ENCODE results near the gene LYZL4. TPM values are rescaled to one million over a fixed set of nuclear protein-coding genes. Genes with fewer than 3 reads are reported as not detected.

Gene LYZL4
- total and polyA plus RNA-seq, 2 of the 13 experiments (the other 11 are each of a cell fraction or from before 2014, with no cell fraction given) = not detected

DNA sequence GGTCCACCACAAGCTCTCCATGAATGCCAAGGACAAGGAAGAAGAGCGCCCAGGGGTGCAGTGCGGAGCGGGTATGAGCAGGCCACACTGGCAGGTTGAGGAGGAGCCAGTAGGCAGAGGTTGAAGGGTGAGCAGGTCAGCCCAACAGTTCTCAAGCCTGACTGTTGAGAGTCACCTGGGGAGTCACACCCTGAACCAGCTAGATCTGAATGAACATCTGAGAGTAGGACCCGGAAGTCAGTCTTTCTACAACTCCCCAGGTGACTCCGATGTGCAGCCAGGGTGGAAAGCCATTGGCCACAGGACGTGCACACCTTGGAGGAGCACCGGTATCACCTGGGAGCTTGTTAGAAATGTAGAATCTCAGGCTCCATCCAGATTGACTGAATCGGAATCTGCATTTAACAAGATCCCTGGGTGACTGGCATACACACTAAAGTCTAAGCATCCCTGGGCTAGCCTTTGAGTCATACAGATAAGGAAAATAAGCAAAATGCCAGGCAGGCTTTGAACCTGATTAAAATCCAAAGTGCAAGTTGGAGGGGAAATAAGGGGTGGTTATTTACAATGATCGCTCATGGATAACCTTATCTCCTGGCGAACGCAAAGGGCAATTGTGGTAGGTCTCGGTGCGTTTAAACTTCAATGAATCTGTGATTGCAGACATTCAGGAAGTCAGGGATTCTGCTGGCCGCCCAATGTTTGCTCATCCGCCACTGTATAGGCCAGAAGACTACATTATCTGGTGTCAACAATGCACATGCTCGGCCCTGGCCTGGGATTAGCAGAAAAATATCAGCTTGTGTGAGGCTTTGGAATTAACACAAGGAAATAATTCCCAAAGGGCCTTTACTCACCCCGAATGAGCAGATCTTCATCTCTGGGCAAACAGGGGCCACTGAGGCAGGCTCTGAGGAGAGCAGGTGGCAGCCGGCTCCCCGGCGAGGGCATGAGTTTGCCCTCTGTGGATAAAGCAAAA, 11.7 kb upstream of the LYZL4 start (continued):
- no peak for TF ChIP-seq ZSCAN30 (CRISPR knock-in tag; IDR thresholded peaks at IDR 0.05)
- TF ChIP-seq, protein P1, sequence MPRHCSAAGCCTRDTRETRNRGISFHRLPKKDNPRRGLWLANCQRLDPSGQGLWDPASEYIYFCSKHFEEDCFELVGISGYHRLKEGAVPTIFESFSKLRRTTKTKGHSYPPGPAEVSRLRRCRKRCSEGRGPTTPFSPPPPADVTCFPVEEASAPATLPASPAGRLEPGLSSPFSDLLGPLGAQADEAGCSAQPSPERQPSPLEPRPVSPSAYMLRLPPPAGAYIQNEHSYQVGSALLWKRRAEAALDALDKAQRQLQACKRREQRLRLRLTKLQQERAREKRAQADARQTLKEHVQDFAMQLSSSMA (CRISPR knock-in tag; IDR thresholded peaks at IDR 0.05) = no peak
- 0 out of 2 replicates have a peak, but pooled peaks have one; percentile 41 for TF ChIP-seq ZFP82 (CRISPR knock-in tag; IDR thresholded peaks at IDR 0.05; ENCODE audit: borderline replicate concordance)
- no peak for TF ChIP-seq ATAD3A (CRISPR knock-in tag; IDR thresholded peaks at IDR 0.05)
- TF ChIP-seq ONECUT2 (CRISPR knock-in tag; IDR thresholded peaks at IDR 0.05) = no peak
- 0 out of 2 replicates have a peak, but pooled peaks have one; percentile 23 for TF ChIP-seq SATB2 (CRISPR knock-in tag; IDR thresholded peaks at IDR 0.05)
- TF ChIP-seq ZBTB43 (CRISPR knock-in tag; conservative IDR thresholded peaks at IDR 0.05) = peak; percentile 75
- TF ChIP-seq ZNF274 (CRISPR knock-in tag; IDR thresholded peaks at IDR 0.05) = no peak
- TF ChIP-seq, protein P2, sequence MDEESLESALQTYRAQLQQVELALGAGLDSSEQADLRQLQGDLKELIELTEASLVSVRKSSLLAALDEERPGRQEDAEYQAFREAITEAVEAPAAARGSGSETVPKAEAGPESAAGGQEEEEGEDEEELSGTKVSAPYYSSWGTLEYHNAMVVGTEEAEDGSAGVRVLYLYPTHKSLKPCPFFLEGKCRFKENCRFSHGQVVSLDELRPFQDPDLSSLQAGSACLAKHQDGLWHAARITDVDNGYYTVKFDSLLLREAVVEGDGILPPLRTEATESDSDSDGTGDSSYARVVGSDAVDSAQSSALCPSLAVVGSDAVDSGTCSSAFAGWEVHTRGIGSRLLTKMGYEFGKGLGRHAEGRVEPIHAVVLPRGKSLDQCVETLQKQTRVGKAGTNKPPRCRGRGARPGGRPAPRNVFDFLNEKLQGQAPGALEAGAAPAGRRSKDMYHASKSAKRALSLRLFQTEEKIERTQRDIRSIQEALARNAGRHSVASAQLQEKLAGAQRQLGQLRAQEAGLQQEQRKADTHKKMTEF (CRISPR knock-in tag; IDR thresholded peaks at IDR 0.05) = peak; percentile 91
- no peak for TF ChIP-seq CHCHD3 (CRISPR knock-in tag; IDR thresholded peaks at IDR 0.05)
- peak; percentile 85 for TF ChIP-seq RNF2 (conservative IDR thresholded peaks at IDR 0.05; ENCODE audit: low read depth)
- TF ChIP-seq LCORL (IDR thresholded peaks at IDR 0.05) = 0 out of 2 replicates have a peak, but pooled peaks have one; percentile 36
- peak; percentile 72; the same call in 1 of the 2 replicates for TF ChIP-seq LCORL (CRISPR knock-in tag; IDR thresholded peaks at IDR 0.05)
- 0 out of 2 replicates have a peak, but pooled peaks have one; percentile 19 for TF ChIP-seq ZNF441 (CRISPR knock-in tag; IDR thresholded peaks at IDR 0.05; ENCODE audit: borderline replicate concordance)
- TF ChIP-seq ZNF160 (CRISPR knock-in tag; IDR thresholded peaks at IDR 0.05) = no peak
- peak; percentile 74; the same call in 1 of the 2 replicates for TF ChIP-seq ZBTB3 (CRISPR knock-in tag; IDR thresholded peaks at IDR 0.05; ENCODE audit: borderline replicate concordance, low read depth)
- peak; percentile 99 for TF ChIP-seq ISL2 (CRISPR knock-in tag; IDR thresholded peaks at IDR 0.05)
- peak; percentile 81 for TF ChIP-seq MEF2D (CRISPR knock-in tag; IDR thresholded peaks at IDR 0.05)
- no peak for TF ChIP-seq AHR (CRISPR knock-in tag; IDR thresholded peaks at IDR 0.05)
- no peak for TF ChIP-seq POLR2AphosphoS2 (IDR thresholded peaks at IDR 0.05; ENCODE audit: low read depth, low read length)
- TF ChIP-seq CERS6 (CRISPR knock-in tag; IDR thresholded peaks at IDR 0.05) = no peak
- TF ChIP-seq, protein P3, sequence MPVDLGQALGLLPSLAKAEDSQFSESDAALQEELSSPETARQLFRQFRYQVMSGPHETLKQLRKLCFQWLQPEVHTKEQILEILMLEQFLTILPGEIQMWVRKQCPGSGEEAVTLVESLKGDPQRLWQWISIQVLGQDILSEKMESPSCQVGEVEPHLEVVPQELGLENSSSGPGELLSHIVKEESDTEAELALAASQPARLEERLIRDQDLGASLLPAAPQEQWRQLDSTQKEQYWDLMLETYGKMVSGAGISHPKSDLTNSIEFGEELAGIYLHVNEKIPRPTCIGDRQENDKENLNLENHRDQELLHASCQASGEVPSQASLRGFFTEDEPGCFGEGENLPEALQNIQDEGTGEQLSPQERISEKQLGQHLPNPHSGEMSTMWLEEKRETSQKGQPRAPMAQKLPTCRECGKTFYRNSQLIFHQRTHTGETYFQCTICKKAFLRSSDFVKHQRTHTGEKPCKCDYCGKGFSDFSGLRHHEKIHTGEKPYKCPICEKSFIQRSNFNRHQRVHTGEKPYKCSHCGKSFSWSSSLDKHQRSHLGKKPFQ (CRISPR knock-in tag; IDR thresholded peaks at IDR 0.05; ENCODE audit: insufficient replicate concordance) = peak; percentile 59
- TF ChIP-seq ZNF451 (CRISPR knock-in tag; IDR thresholded peaks at IDR 0.05) = 0 out of 2 replicates have a peak, but pooled peaks have one; percentile 74
- TF ChIP-seq FOXO1 (CRISPR knock-in tag; IDR thresholded peaks at IDR 0.05) = peak; percentile 96

All from HepG2 (cell line).